ENCODE results near the gene CGNL1. TPM values are rescaled to one million over a fixed set of nuclear protein-coding genes. Genes with fewer than 3 reads are reported as not detected.
A peak's percentile ranks its signal among the peaks of the same experiment; 100 is the strongest.

Gene CGNL1
- total and polyA plus RNA-seq, 4 donors: 14.5 to 30.9 (median 19.1) TPM

- peaks cover 10% of the 10 kb centered on the region for H3K4me1 ChIP-seq (ENCODE audit: control insufficient read depth, insufficient read depth, low read length)
- H3K36me3 ChIP-seq (ENCODE audit: control insufficient read depth, insufficient read depth, low read length): no peaks in the 10 kb centered on the region
- H3K27ac ChIP-seq (ENCODE audit: low read depth, low read length): no peak overlapping the region
- no peak for DNase-seq (ENCODE audit: low read depth in 4 of 6, low spot score in 6 of 6)
- 100% methylated on average over 2 of the region's 4 CpGs for WGBS (ENCODE audit: insufficient coverage)
- no peak overlapping the region for H3K4me3 ChIP-seq (ENCODE audit: low read depth, low read length)
- H3K27me3 ChIP-seq (ENCODE audit: control insufficient read depth, insufficient read depth, low read length): no peaks in the 10 kb centered on the region
- no peaks in the 10 kb centered on the region for H3K9me3 ChIP-seq (ENCODE audit: control insufficient read depth, insufficient read depth, low read length)
These were observed 42.8 kb upstream of the CGNL1 start for GRCh38 chr15:57333487-57333886.

GRCh38 chr15:57334257-57334656, 42.0 kb upstream of the CGNL1 start:
- Histone ChIP-seq H3K4me1 (ENCODE audit: control insufficient read depth, insufficient read depth, low read length) (peaks cover 15% of the 10 kb centered on the region), H3K9me3 (ENCODE audit: control insufficient read depth, insufficient read depth, low read length) (no peaks in the 10 kb centered on the region), H3K27me3 (ENCODE audit: control insufficient read depth, insufficient read depth, low read length) (no peaks in the 10 kb centered on the region), H3K36me3 (ENCODE audit: control insufficient read depth, insufficient read depth, low read length) (no peaks in the 10 kb centered on the region), H3K4me3 (ENCODE audit: low read depth, low read length) (no peak overlapping the region), H3K27ac (ENCODE audit: low read depth, low read length) (no peak overlapping the region)
- no peak for DNase-seq (ENCODE audit: low read depth in 4 of 6, low spot score in 6 of 6)
- WGBS (ENCODE audit: insufficient coverage): 88% methylated on average over 12 of the region's 12 CpGs

GRCh38 chr15:57335293-57335715, 41.0 kb upstream of the CGNL1 start:
- Histone ChIP-seq H3K9me3 (ENCODE audit: control insufficient read depth, insufficient read depth, low read length) (no peaks in the 10 kb centered on the region), H3K36me3 (ENCODE audit: control insufficient read depth, insufficient read depth, low read length) (no peaks in the 10 kb centered on the region), H3K27me3 (ENCODE audit: control insufficient read depth, insufficient read depth, low read length) (no peaks in the 10 kb centered on the region), H3K4me3 (ENCODE audit: low read depth, low read length) (no peak overlapping the region), H3K4me1 (ENCODE audit: control insufficient read depth, insufficient read depth, low read length) (peaks cover 15% of the 10 kb centered on the region), H3K27ac (ENCODE audit: low read depth, low read length) (no peak overlapping the region)
- DNase-seq (ENCODE audit: low read depth in 4 of 6, low spot score in 6 of 6): no peak
- 78% methylated on average over 5 of the region's 6 CpGs for WGBS (ENCODE audit: insufficient coverage)

- no peak for DNase-seq (ENCODE audit: low read depth in 4 of 6, low spot score in 6 of 6)
- peaks cover 15% of the 10 kb centered on the region for H3K4me1 ChIP-seq (ENCODE audit: control insufficient read depth, insufficient read depth, low read length)
These were observed 40.6 kb upstream of the CGNL1 start for GRCh38 chr15:57335719-57336118.

GRCh38 chr15:57337868-57338411, 38.4 kb upstream of the CGNL1 start:
- Histone ChIP-seq H3K4me3 (ENCODE audit: low read depth, low read length) (no peak overlapping the region), H3K27me3 (ENCODE audit: control insufficient read depth, insufficient read depth, low read length) (no peaks in the 10 kb centered on the region), H3K27ac (ENCODE audit: low read depth, low read length) (peak overlapping the region; percentile 75), H3K9me3 (ENCODE audit: control insufficient read depth, insufficient read depth, low read length) (no peaks in the 10 kb centered on the region), H3K36me3 (ENCODE audit: control insufficient read depth, insufficient read depth, low read length) (no peaks in the 10 kb centered on the region), H3K4me1 (ENCODE audit: control insufficient read depth, insufficient read depth, low read length) (peaks cover 15% of the 10 kb centered on the region)
- peak in 1 of 6 donors; percentile 53 for DNase-seq (ENCODE audit: low read depth in 4 of 6, low spot score in 6 of 6)
- 56% methylated on average over 13 of the region's 15 CpGs for WGBS (ENCODE audit: insufficient coverage)

More at GRCh38 chr15:57335719-57336118, 40.6 kb upstream of the CGNL1 start:
- H3K27me3 ChIP-seq (ENCODE audit: control insufficient read depth, insufficient read depth, low read length): no peaks in the 10 kb centered on the region
- WGBS (ENCODE audit: insufficient coverage): 66% methylated on average over 7 of the region's 7 CpGs
- no peaks in the 10 kb centered on the region for H3K9me3 ChIP-seq (ENCODE audit: control insufficient read depth, insufficient read depth, low read length)
- no peak overlapping the region for H3K27ac ChIP-seq (ENCODE audit: low read depth, low read length)
- H3K4me3 ChIP-seq (ENCODE audit: low read depth, low read length): no peak overlapping the region
- H3K36me3 ChIP-seq (ENCODE audit: control insufficient read depth, insufficient read depth, low read length): no peaks in the 10 kb centered on the region

- H3K4me3 ChIP-seq (ENCODE audit: low read depth, low read length): no peak overlapping the region
- H3K27me3 ChIP-seq (ENCODE audit: control insufficient read depth, insufficient read depth, low read length): no peaks in the 10 kb centered on the region
- no peak for DNase-seq (ENCODE audit: low read depth in 4 of 6, low spot score in 6 of 6)
- no peak overlapping the region for H3K27ac ChIP-seq (ENCODE audit: low read depth, low read length)
- peaks cover 17% of the 10 kb centered on the region for H3K4me1 ChIP-seq (ENCODE audit: control insufficient read depth, insufficient read depth, low read length)
- WGBS (ENCODE audit: insufficient coverage): 90% methylated on average over 4 of the region's 5 CpGs
- no peaks in the 10 kb centered on the region for H3K9me3 ChIP-seq (ENCODE audit: control insufficient read depth, insufficient read depth, low read length)
- H3K36me3 ChIP-seq (ENCODE audit: control insufficient read depth, insufficient read depth, low read length): no peaks in the 10 kb centered on the region
These were observed 37.0 kb upstream of the CGNL1 start for GRCh38 chr15:57339321-57339720.

- Histone ChIP-seq H3K4me3 (ENCODE audit: low read depth, low read length) (no peak overlapping the region), H3K9me3 (ENCODE audit: control insufficient read depth, insufficient read depth, low read length) (no peaks in the 10 kb centered on the region), H3K4me1 (ENCODE audit: control insufficient read depth, insufficient read depth, low read length) (peaks cover 9% of the 10 kb centered on the region), H3K27me3 (ENCODE audit: control insufficient read depth, insufficient read depth, low read length) (no peaks in the 10 kb centered on the region), H3K36me3 (ENCODE audit: control insufficient read depth, insufficient read depth, low read length) (no peaks in the 10 kb centered on the region), H3K27ac (ENCODE audit: low read depth, low read length) (no peak overlapping the region)
- WGBS (ENCODE audit: insufficient coverage): 0% methylated on average over 3 of the region's 5 CpGs
- peak; percentile 41 to 90 (median 44) for DNase-seq (ENCODE audit: low read depth in 4 of 6, low spot score in 6 of 6)
These were observed 35.5 kb upstream of the CGNL1 start for GRCh38 chr15:57340682-57341259.

- Histone ChIP-seq H3K9me3 (ENCODE audit: control insufficient read depth, insufficient read depth, low read length) (no peaks in the 10 kb centered on the region), H3K27ac (ENCODE audit: low read depth, low read length) (no peak overlapping the region), H3K36me3 (ENCODE audit: control insufficient read depth, insufficient read depth, low read length) (no peaks in the 10 kb centered on the region), H3K4me3 (ENCODE audit: low read depth, low read length) (no peak overlapping the region), H3K4me1 (ENCODE audit: control insufficient read depth, insufficient read depth, low read length) (peaks cover 9% of the 10 kb centered on the region), H3K27me3 (ENCODE audit: control insufficient read depth, insufficient read depth, low read length) (no peaks in the 10 kb centered on the region)
- 84% methylated on average over 5 of the region's 7 CpGs for WGBS (ENCODE audit: insufficient coverage)
- no peak for DNase-seq (ENCODE audit: low read depth in 4 of 6, low spot score in 6 of 6)
These were observed 33.3 kb upstream of the CGNL1 start for GRCh38 chr15:57343048-57343447.

GRCh38 chr15:57343498-57343897, 32.8 kb upstream of the CGNL1 start:
- Histone ChIP-seq H3K27me3 (ENCODE audit: control insufficient read depth, insufficient read depth, low read length) (no peaks in the 10 kb centered on the region), H3K36me3 (ENCODE audit: control insufficient read depth, insufficient read depth, low read length) (no peaks in the 10 kb centered on the region), H3K27ac (ENCODE audit: low read depth, low read length) (no peak overlapping the region), H3K4me1 (ENCODE audit: control insufficient read depth, insufficient read depth, low read length) (peaks cover 8% of the 10 kb centered on the region), H3K9me3 (ENCODE audit: control insufficient read depth, insufficient read depth, low read length) (no peaks in the 10 kb centered on the region), H3K4me3 (ENCODE audit: low read depth, low read length) (no peak overlapping the region)
- WGBS (ENCODE audit: insufficient coverage): 62% methylated on average over 5 of the region's 6 CpGs
- DNase-seq (ENCODE audit: low read depth in 4 of 6, low spot score in 6 of 6): no peak

- H3K27ac ChIP-seq (ENCODE audit: low read depth, low read length): no peak overlapping the region
- H3K27me3 ChIP-seq (ENCODE audit: control insufficient read depth, insufficient read depth, low read length): no peaks in the 10 kb centered on the region
- WGBS (ENCODE audit: insufficient coverage): 97% methylated on average over 7 of the region's 9 CpGs
- no peak for DNase-seq (ENCODE audit: low read depth in 4 of 6, low spot score in 6 of 6)
- peaks cover 3% of the 10 kb centered on the region for H3K4me1 ChIP-seq (ENCODE audit: control insufficient read depth, insufficient read depth, low read length)
- H3K36me3 ChIP-seq (ENCODE audit: control insufficient read depth, insufficient read depth, low read length): no peaks in the 10 kb centered on the region
- no peak overlapping the region for H3K4me3 ChIP-seq (ENCODE audit: low read depth, low read length)
- H3K9me3 ChIP-seq (ENCODE audit: control insufficient read depth, insufficient read depth, low read length): no peaks in the 10 kb centered on the region
These were observed 32.0 kb upstream of the CGNL1 start for GRCh38 chr15:57344282-57344681.

All from spinal cord (tissue), 10 donors.